ENCODE measurements around the gene MRS2.
"Not testable (repeated sequence)": the region's sequence is repeated elsewhere in the genome, so short reads cannot be mapped to it uniquely, and the experiment has no call there.

MRS2 gene

GRCh38 chr6:24394780-24395437 lies 7.8 kb upstream of the MRS2 start:
- Histone ChIP-seq H3K4me1 (ENCODE audit: control insufficient read depth, insufficient read depth, low read length) (no peaks in the 10 kb centered on the region), H3K9ac (ENCODE audit: low read length) (no peak overlapping the region), H3K36me3 (ENCODE audit: control insufficient read depth, insufficient read depth, low read length) (no peaks in the 10 kb centered on the region), H3K27me3 (ENCODE audit: control insufficient read depth, insufficient read depth, low read length) (no peaks in the 10 kb centered on the region), H3K4me3 (ENCODE audit: low read length) (no peak overlapping the region), H3K27ac (ENCODE audit: low read depth, low read length) (no peak overlapping the region)

- Histone ChIP-seq H3K36me3 (ENCODE audit: control insufficient read depth, insufficient read depth, low read length) (no peaks in the 10 kb centered on the region), H3K27ac (ENCODE audit: low read depth, low read length) (no peak overlapping the region), H3K27me3 (ENCODE audit: control insufficient read depth, insufficient read depth, low read length) (no peaks in the 10 kb centered on the region)
These were observed 5.9 kb upstream of the MRS2 start for GRCh38 chr6:24396824-24397223.

GRCh38 chr6:24397631-24398030 lies 5.1 kb upstream of the MRS2 start:
- no peak overlapping the region for H3K27ac ChIP-seq (ENCODE audit: low read depth, low read length)
- no peaks in the 10 kb centered on the region for H3K36me3 ChIP-seq (ENCODE audit: control insufficient read depth, insufficient read depth, low read length)
- no peak overlapping the region for H3K9ac ChIP-seq (ENCODE audit: low read length)

More at GRCh38 chr6:24396824-24397223, 5.9 kb upstream of the MRS2 start:
- H3K4me3 ChIP-seq (ENCODE audit: low read length), result no peak overlapping the region
- H3K9ac ChIP-seq (ENCODE audit: low read length), result no peak overlapping the region
- no peaks in the 10 kb centered on the region for H3K4me1 ChIP-seq (ENCODE audit: control insufficient read depth, insufficient read depth, low read length)

GRCh38 chr6:24400045-24401039 lies 2.4 kb upstream of the MRS2 start:
- H3K9ac ChIP-seq (ENCODE audit: low read length); H3K27me3 ChIP-seq (ENCODE audit: control insufficient read depth, insufficient read depth, low read length); H3K36me3 ChIP-seq (ENCODE audit: control insufficient read depth, insufficient read depth, low read length); H3K27ac ChIP-seq (ENCODE audit: low read depth, low read length); H3K4me1 ChIP-seq (ENCODE audit: control insufficient read depth, insufficient read depth, low read length); H3K4me3 ChIP-seq (ENCODE audit: low read length): not testable (repeated sequence)

More at GRCh38 chr6:24397631-24398030, 5.1 kb upstream of the MRS2 start:
- Histone ChIP-seq H3K27me3 (ENCODE audit: control insufficient read depth, insufficient read depth, low read length) (no peaks in the 10 kb centered on the region), H3K4me3 (ENCODE audit: low read length) (no peak overlapping the region), H3K4me1 (ENCODE audit: control insufficient read depth, insufficient read depth, low read length) (no peaks in the 10 kb centered on the region)

GRCh38 chr6:24401458-24401857 lies 1.3 kb upstream of the MRS2 start:
- H3K27ac ChIP-seq (ENCODE audit: low read depth, low read length), result no peak overlapping the region
- no peaks in the 10 kb centered on the region for H3K36me3 ChIP-seq (ENCODE audit: control insufficient read depth, insufficient read depth, low read length)
- H3K4me3 ChIP-seq (ENCODE audit: low read length), result no peak overlapping the region
- no peaks in the 10 kb centered on the region for H3K27me3 ChIP-seq (ENCODE audit: control insufficient read depth, insufficient read depth, low read length)
- no peak overlapping the region for H3K9ac ChIP-seq (ENCODE audit: low read length)
- H3K4me1 ChIP-seq (ENCODE audit: control insufficient read depth, insufficient read depth, low read length), result no peaks in the 10 kb centered on the region

GRCh38 chr6:24403501-24403824 lies 727 bp downstream of the MRS2 start:
- peak overlapping the region; percentile 67 for H3K27ac ChIP-seq (ENCODE audit: low read depth, low read length)
- H3K9ac ChIP-seq (ENCODE audit: low read length), result peak overlapping the region; percentile 33
- H3K36me3 ChIP-seq (ENCODE audit: control insufficient read depth, insufficient read depth, low read length), result peaks cover 2% of the 10 kb centered on the region
- H3K4me1 ChIP-seq (ENCODE audit: control insufficient read depth, insufficient read depth, low read length), result no peaks in the 10 kb centered on the region
- H3K27me3 ChIP-seq (ENCODE audit: control insufficient read depth, insufficient read depth, low read length), result no peaks in the 10 kb centered on the region
- peak overlapping the region; percentile 92 for H3K4me3 ChIP-seq (ENCODE audit: low read length)

GRCh38 chr6:24405262-24405661 lies 2.5 kb downstream of the MRS2 start:
- Histone ChIP-seq H3K4me3 (ENCODE audit: low read length) (no peak overlapping the region), H3K36me3 (ENCODE audit: control insufficient read depth, insufficient read depth, low read length) (peaks cover 2% of the 10 kb centered on the region)

GRCh38 chr6:24408719-24409410 lies 6.1 kb downstream of the MRS2 start:
- Histone ChIP-seq H3K9ac (ENCODE audit: low read length) (no peak overlapping the region), H3K36me3 (ENCODE audit: control insufficient read depth, insufficient read depth, low read length) (peaks cover 13% of the 10 kb centered on the region), H3K4me3 (ENCODE audit: low read length) (no peak overlapping the region), H3K4me1 (ENCODE audit: control insufficient read depth, insufficient read depth, low read length) (no peaks in the 10 kb centered on the region), H3K27me3 (ENCODE audit: control insufficient read depth, insufficient read depth, low read length) (no peaks in the 10 kb centered on the region), H3K27ac (ENCODE audit: low read depth, low read length) (no peak overlapping the region)

More at GRCh38 chr6:24405262-24405661, 2.5 kb downstream of the MRS2 start:
- Histone ChIP-seq H3K4me1 (ENCODE audit: control insufficient read depth, insufficient read depth, low read length) (no peaks in the 10 kb centered on the region), H3K9ac (ENCODE audit: low read length) (no peak overlapping the region), H3K27me3 (ENCODE audit: control insufficient read depth, insufficient read depth, low read length) (no peaks in the 10 kb centered on the region), H3K27ac (ENCODE audit: low read depth, low read length) (no peak overlapping the region)

- Histone ChIP-seq H3K27me3 (ENCODE audit: control insufficient read depth, insufficient read depth, low read length) (no peaks in the 10 kb centered on the region), H3K27ac (ENCODE audit: low read depth, low read length) (no peak overlapping the region), H3K9ac (ENCODE audit: low read length) (no peak overlapping the region), H3K36me3 (ENCODE audit: control insufficient read depth, insufficient read depth, low read length) (peaks cover 13% of the 10 kb centered on the region), H3K4me1 (ENCODE audit: control insufficient read depth, insufficient read depth, low read length) (no peaks in the 10 kb centered on the region), H3K4me3 (ENCODE audit: low read length) (no peak overlapping the region)
These were observed 7.9 kb downstream of the MRS2 start for GRCh38 chr6:24410622-24411021.

GRCh38 chr6:24412294-24412693 lies 9.6 kb downstream of the MRS2 start:
- H3K4me3 ChIP-seq (ENCODE audit: low read length), result no peak overlapping the region
- H3K27ac ChIP-seq (ENCODE audit: low read depth, low read length), result no peak overlapping the region
- no peaks in the 10 kb centered on the region for H3K4me1 ChIP-seq (ENCODE audit: control insufficient read depth, insufficient read depth, low read length)
- peaks cover 13% of the 10 kb centered on the region for H3K36me3 ChIP-seq (ENCODE audit: control insufficient read depth, insufficient read depth, low read length)
- no peaks in the 10 kb centered on the region for H3K27me3 ChIP-seq (ENCODE audit: control insufficient read depth, insufficient read depth, low read length)
- no peak overlapping the region for H3K9ac ChIP-seq (ENCODE audit: low read length)

GRCh38 chr6:24414531-24414930 lies 11.8 kb downstream of the MRS2 start:
- not testable (repeated sequence) for H3K4me3 ChIP-seq (ENCODE audit: low read length); H3K4me1 ChIP-seq (ENCODE audit: control insufficient read depth, insufficient read depth, low read length); H3K27me3 ChIP-seq (ENCODE audit: control insufficient read depth, insufficient read depth, low read length); H3K9ac ChIP-seq (ENCODE audit: low read length); H3K27ac ChIP-seq (ENCODE audit: low read depth, low read length)
- peaks cover 14% of the 10 kb centered on the region for H3K36me3 ChIP-seq (ENCODE audit: control insufficient read depth, insufficient read depth, low read length)

GRCh38 chr6:24415753-24416152 lies 13.0 kb downstream of the MRS2 start:
- no peak overlapping the region for H3K9ac ChIP-seq (ENCODE audit: low read length)
- H3K4me3 ChIP-seq (ENCODE audit: low read length), result no peak overlapping the region
- peaks cover 25% of the 10 kb centered on the region for H3K36me3 ChIP-seq (ENCODE audit: control insufficient read depth, insufficient read depth, low read length)
- H3K27me3 ChIP-seq (ENCODE audit: control insufficient read depth, insufficient read depth, low read length), result no peaks in the 10 kb centered on the region
- H3K4me1 ChIP-seq (ENCODE audit: control insufficient read depth, insufficient read depth, low read length), result no peaks in the 10 kb centered on the region
- H3K27ac ChIP-seq (ENCODE audit: low read depth, low read length), result no peak overlapping the region

Data from rectal smooth muscle tissue (tissue), 1 donor.